ENCODE measurements around the gene TTF1. TPM values are rescaled to one million over a fixed set of nuclear protein-coding genes. Genes with fewer than 3 reads are reported as not detected.

TTF1 gene
- total and polyA plus RNA-seq, 2 of the 13 experiments (the other 11 are each of a cell fraction or from before 2014, with no cell fraction given), result 3.4 to 9.8 TPM

DNA sequence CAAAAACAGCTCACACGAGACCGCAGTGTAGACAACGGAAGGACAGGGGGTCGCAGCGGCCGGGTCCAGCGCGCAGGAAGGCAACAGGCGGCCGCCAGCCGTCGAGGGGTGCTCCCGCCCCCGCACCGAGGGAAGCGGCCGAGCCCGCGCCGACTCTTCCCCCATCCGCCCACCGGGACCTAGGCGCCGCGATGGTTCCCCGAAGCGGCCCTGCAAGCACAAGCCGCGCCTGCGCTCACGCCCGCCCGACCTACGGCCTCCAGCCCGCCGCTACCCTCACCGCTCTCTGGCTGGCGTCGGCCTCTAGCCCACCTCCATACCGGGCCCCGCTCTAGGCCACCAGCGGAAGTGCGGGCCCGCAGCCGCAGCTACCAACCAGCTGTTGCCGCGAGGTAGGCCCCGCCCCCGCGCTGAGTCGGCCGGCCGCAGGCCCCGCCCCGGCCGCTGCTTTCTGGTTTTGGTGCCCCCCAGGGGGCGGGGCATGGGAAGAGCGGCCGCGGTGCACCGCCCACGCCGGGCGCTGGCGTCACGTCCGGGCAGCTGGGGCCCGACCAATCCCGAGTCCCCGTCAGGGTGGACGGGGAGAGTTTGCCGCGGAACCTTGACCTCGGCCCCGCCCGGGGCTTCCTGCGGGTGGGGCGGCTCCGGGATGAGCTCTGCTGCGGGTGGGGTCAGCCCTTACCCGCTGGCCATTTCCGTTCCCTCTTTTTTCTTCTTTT lies 51.8 kb downstream of the TTF1 start, which contains the start of gene SETX (continued):
- no peak for TF ChIP-seq HNRNPLL (IDR thresholded peaks at IDR 0.05; ENCODE audit: low read depth, low read length, poor library complexity, severe bottlenecking)
- TF ChIP-seq RFX5 (IDR thresholded peaks at IDR 0.05; ENCODE audit: low read depth, low read length), result peak; percentile 67; the same call in 1 of the 2 replicates
- no peak for TF ChIP-seq ZBTB38 (CRISPR knock-in tag; IDR thresholded peaks at IDR 0.05)
- TF ChIP-seq ZNF205 (CRISPR knock-in tag; IDR thresholded peaks at IDR 0.05), result no peak
- TF ChIP-seq, protein P1, sequence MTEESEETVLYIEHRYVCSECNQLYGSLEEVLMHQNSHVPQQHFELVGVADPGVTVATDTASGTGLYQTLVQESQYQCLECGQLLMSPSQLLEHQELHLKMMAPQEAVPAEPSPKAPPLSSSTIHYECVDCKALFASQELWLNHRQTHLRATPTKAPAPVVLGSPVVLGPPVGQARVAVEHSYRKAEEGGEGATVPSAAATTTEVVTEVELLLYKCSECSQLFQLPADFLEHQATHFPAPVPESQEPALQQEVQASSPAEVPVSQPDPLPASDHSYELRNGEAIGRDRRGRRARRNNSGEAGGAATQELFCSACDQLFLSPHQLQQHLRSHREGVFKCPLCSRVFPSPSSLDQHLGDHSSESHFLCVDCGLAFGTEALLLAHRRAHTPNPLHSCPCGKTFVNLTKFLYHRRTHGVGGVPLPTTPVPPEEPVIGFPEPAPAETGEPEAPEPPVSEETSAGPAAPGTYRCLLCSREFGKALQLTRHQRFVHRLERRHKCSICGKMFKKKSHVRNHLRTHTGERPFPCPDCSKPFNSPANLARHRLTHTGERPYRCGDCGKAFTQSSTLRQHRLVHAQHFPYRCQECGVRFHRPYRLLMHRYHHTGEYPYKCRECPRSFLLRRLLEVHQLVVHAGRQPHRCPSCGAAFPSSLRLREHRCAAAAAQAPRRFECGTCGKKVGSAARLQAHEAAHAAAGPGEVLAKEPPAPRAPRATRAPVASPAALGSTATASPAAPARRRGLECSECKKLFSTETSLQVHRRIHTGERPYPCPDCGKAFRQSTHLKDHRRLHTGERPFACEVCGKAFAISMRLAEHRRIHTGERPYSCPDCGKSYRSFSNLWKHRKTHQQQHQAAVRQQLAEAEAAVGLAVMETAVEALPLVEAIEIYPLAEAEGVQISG (CRISPR knock-in tag; IDR thresholded peaks at IDR 0.05), result peak; percentile 93
- no peak for TF ChIP-seq ZNF12 (CRISPR knock-in tag; IDR thresholded peaks at IDR 0.05)
- TF ChIP-seq KDM2A (CRISPR knock-in tag; IDR thresholded peaks at IDR 0.05; ENCODE audit: borderline replicate concordance, low read depth), result peak; percentile 71
- no peak for TF ChIP-seq MED13 (CRISPR knock-in tag; IDR thresholded peaks at IDR 0.05)
- peak; percentile 9 for TF ChIP-seq AGO1 (IDR thresholded peaks at IDR 0.05; ENCODE audit: low read depth, low read length, poor library complexity, severe bottlenecking)
- no peak for TF ChIP-seq SP1 (IDR thresholded peaks at IDR 0.05)
- peak; percentile 83 for TF ChIP-seq SP1 (CRISPR knock-in tag; IDR thresholded peaks at IDR 0.05)
- TF ChIP-seq IKZF1 (IDR thresholded peaks at IDR 0.05), result no peak
- TF ChIP-seq SAP130 (CRISPR knock-in tag; IDR thresholded peaks at IDR 0.05; ENCODE audit: low read depth), result peak; percentile 92
- TF ChIP-seq ISL2 (CRISPR knock-in tag; IDR thresholded peaks at IDR 0.05), result no peak
- peak; percentile 82; the same call in 1 of the 2 replicates for TF ChIP-seq KDM5B (CRISPR knock-in tag; IDR thresholded peaks at IDR 0.05; ENCODE audit: borderline replicate concordance)
- TF ChIP-seq MEF2D (CRISPR knock-in tag; IDR thresholded peaks at IDR 0.05), result no peak; the same call in 1 of the 2 replicates
- TF ChIP-seq ZBTB14 (CRISPR knock-in tag; IDR thresholded peaks at IDR 0.05), result no peak
- TF ChIP-seq ZHX2 (IDR thresholded peaks at IDR 0.05; ENCODE audit: low read depth), result 0 out of 2 replicates have a peak, but pooled peaks have one; percentile 33
- TF ChIP-seq ZHX2 (CRISPR knock-in tag; IDR thresholded peaks at IDR 0.05; ENCODE audit: borderline replicate concordance), result peak; percentile 19; the same call in 1 of the 2 replicates

All from HepG2 (cell line).